HUES64 (cell line): ENCODE data around the gene PPP1R14C.

ENCODE experiments used
- H3K27ac ChIP-seq: 2 replicates; pipeline ENCODE4 v1.7.0; 2013; ENCODE audit warnings: low read depth, low read length, inconsistent platforms
- H3K27me3 ChIP-seq: 2 replicates; pipeline ENCODE4 v1.6.1; 2013; ENCODE audit warnings: mild to moderate bottlenecking, low read length; ENCODE audit not compliant: insufficient read depth
- H3K36me3 ChIP-seq: 2 replicates; pipeline ENCODE4 v1.6.1; 2013; ENCODE audit warnings: mild to moderate bottlenecking, low read length; ENCODE audit not compliant: insufficient read depth
- H3K4me1 ChIP-seq: 2 replicates; pipeline ENCODE4 v1.6.1; 2013; ENCODE audit warnings: mild to moderate bottlenecking, low read length, moderate library complexity; ENCODE audit not compliant: insufficient read depth
- H3K4me3 ChIP-seq: 2 replicates; pipeline ENCODE4 v1.5.1; 2013; ENCODE audit warnings: mild to moderate bottlenecking, low read length, moderate library complexity
- H3K9ac ChIP-seq: 2 replicates; pipeline ENCODE4 v1.6.1; 2013; ENCODE audit warnings: mild to moderate bottlenecking, low read depth, low read length
- H3K9me3 ChIP-seq: 2 replicates; pipeline ENCODE4 v1.6.1; 2013; ENCODE audit warnings: low read depth, low read length; ENCODE audit not compliant: insufficient read depth
- WGBS: fragments of 150-250, 120-280 bp; methylation state at CpG from one replicate; pipeline ENCODE4 v1.1.7; 2013; ENCODE audit warnings: missing lambda C conversion rate; 5-methylcytosine and 5-hydroxymethylcytosine counted together

Gene PPP1R14C

DNA sequence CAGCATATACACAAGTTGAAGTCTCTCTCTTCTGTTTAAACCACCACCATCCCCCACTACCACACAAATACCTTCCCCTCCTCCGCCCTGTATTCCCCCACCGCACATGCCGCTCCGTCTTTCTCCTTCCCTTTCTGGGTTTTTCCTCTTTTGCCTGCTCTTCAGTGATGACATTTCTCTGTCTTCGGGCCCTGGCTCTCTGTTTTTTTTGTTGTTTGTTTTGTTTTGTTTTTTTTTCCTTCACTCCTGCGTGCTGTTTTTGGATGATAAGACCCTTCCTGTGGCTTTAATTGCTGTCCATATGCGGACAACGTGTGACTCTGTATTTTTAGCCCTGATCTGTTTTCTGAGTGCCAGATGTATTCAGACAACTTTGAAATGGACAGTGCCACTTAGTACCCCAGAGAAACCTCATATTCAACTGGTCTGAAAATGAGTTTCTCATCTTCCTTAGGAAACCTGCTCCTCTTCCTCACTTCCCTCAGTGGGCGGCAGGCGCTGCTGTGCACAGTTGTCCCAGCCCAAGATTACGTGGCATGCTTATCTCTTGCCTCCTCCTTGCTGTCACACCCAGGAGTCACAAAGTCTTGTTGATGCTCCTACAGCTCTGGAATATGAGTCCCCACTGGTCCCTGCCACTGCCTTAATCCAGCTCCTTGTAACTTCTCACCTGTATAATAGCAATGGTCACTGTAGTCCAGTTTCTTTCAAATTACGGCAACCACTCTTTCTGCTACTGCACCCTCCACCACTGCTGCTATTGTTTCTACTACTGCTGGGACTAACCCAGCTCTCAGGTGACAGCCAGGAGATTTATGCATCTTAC lies 8.2 kb downstream of the PPP1R14C start:
- no peak overlapping the region for H3K4me3 ChIP-seq
- no peaks in the 10 kb centered on the region for H3K36me3 ChIP-seq
- H3K27ac ChIP-seq: no peak overlapping the region
- WGBS: 53% methylated on average over 12 of the region's 12 CpGs
- peaks cover 10% of the 10 kb centered on the region; the same call in 1 of the 2 replicates for H3K4me1 ChIP-seq
- no peaks in the 10 kb centered on the region for H3K9me3 ChIP-seq
- H3K9ac ChIP-seq: no peak overlapping the region
- peaks cover 49% of the 10 kb centered on the region for H3K27me3 ChIP-seq

DNA sequence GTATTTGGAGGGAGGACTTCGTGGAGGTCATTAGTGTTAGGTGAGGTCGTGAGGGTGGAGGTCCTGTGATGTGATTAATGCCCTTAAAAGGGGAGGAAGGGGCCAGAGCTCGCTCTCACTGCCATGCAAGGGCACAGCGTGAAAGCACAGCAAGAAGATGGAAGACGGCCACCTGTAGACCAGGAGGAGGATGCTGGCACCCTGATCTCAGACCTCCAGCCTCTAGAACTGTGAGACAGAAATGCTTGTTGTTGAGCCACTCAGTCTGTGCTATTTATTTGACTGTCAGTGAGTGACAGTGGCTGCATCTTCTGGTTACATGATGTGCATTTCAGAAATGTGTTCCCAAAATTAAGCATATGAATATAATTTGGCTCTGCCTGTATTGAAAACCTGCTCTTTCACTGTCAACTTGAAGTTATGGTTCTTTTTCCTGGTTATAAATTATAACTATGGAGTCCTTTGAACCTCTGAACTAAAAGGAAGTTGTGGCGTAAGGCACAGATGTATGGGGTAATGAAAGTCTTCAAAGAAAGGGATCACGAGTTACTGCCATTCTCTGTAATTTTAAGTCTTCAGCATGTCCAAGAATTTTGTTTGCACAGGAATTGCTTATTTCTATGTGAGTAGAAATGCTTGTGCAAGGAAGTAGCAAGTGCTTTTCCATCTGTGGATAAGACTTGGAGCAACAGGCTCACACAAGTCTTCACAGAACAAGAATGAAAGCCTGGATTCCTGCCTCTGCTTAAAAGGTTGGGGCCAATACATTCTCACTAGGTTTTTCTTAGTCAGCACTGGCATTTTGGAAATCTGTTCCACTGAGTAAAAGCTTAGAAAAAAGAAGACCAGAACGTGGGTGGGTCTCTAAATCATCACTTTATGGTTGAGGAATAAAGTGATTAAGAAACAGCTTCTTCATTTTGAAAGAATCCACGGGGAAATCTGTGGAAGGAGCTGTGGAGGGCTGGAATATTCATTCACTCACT lies 10.3 kb downstream of the PPP1R14C start:
- Histone ChIP-seq H3K9ac (no peak overlapping the region), H3K4me3 (no peak overlapping the region), H3K9me3 (no peaks in the 10 kb centered on the region), H3K4me1 (peaks cover 10% of the 10 kb centered on the region; the same call in 1 of the 2 replicates), H3K27me3 (peaks cover 31% of the 10 kb centered on the region), H3K27ac (no peak overlapping the region), H3K36me3 (no peaks in the 10 kb centered on the region)
- 82% methylated on average over 8 of the region's 9 CpGs for WGBS

DNA sequence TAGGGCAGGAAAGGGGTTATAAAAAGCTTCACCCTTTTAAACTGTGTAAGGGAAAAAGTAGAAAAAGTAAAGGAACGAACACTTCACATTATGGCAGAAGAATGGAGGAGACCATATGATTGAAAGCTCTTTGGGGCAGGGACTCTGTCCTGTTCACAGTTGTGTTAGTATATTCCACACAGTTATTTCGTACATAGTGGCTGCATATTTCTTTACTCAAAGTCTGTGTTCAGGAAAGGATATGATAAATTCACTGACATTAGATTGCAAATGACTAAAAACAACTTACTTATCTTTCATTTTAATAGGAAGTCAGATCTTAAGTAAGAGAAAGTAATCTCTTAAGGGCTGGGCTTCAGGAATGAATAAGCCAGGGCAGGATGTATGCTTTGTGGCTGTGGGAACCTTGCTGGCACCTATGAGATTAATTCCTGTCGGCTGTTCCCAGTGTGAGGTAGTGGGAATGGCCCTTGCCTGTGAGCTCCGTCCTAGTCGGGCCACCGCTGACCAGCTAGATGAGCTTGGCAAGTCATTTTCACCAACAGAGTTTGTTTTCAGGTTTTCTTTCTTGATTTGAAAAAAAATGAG lies 11.2 kb downstream of the PPP1R14C start:
- Histone ChIP-seq H3K4me1 (peaks cover 10% of the 10 kb centered on the region; the same call in 1 of the 2 replicates), H3K9me3 (no peaks in the 10 kb centered on the region), H3K27ac (no peak overlapping the region), H3K27me3 (peaks cover 28% of the 10 kb centered on the region), H3K4me3 (no peak overlapping the region), H3K9ac (no peak overlapping the region), H3K36me3 (no peaks in the 10 kb centered on the region)
- WGBS: 84% methylated on average over 5 of the region's 6 CpGs

DNA sequence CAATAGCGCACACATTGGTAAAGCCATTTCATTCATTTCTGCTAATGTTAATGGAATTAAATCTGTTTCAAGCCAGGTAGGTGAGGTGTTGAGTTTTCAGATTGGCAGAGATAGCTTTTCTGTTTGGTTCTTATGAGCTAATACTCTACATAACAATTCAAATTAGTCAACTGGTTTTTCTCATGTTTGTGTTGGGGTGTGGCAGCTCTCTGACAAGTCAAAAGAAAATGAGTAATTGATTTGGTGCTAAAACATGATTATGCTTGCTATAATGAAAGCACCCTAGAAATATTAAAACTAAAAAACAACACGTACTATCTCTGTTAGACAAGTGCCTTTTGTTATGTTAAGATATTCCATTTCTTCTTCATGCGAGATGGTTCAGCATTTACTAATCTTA lies 13.6 kb downstream of the PPP1R14C start:
- no peak overlapping the region for H3K9ac ChIP-seq
- no peaks in the 10 kb centered on the region for H3K36me3 ChIP-seq
- 100% methylated on average over 2 of the region's 3 CpGs for WGBS
- H3K4me1 ChIP-seq: no peaks in the 10 kb centered on the region
- no peaks in the 10 kb centered on the region for H3K9me3 ChIP-seq
- peaks cover 8% of the 10 kb centered on the region for H3K27me3 ChIP-seq
- no peak overlapping the region for H3K4me3 ChIP-seq
- H3K27ac ChIP-seq: no peak overlapping the region

DNA sequence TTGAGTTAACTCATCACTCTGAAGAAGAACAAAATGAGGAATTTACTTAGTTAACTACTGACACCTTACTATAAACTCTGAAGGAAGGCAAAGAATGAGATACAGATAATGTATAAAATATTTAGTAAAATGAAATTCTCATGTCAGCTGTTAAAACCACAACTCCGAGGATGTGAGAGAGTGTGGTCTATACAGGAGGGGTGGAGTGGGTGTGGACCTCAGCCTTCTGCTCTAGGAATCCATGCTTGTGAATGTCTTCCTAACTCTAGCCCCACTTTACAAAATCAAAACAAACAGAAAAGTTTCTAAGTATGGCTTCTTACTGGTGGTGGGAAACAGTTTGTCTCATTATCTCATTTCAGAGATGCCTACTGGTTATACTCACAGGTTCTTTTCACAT lies 14.2 kb downstream of the PPP1R14C start:
- WGBS: no CpG with 5 or more reads among the region's 1 CpG
- no peak overlapping the region for H3K9ac ChIP-seq
- H3K4me3 ChIP-seq: no peak overlapping the region
- H3K4me1 ChIP-seq: no peaks in the 10 kb centered on the region
- no peaks in the 10 kb centered on the region for H3K36me3 ChIP-seq
- H3K9me3 ChIP-seq: no peaks in the 10 kb centered on the region
- H3K27me3 ChIP-seq: peaks cover 6% of the 10 kb centered on the region; the same call in 1 of the 2 replicates
- no peak overlapping the region for H3K27ac ChIP-seq

DNA sequence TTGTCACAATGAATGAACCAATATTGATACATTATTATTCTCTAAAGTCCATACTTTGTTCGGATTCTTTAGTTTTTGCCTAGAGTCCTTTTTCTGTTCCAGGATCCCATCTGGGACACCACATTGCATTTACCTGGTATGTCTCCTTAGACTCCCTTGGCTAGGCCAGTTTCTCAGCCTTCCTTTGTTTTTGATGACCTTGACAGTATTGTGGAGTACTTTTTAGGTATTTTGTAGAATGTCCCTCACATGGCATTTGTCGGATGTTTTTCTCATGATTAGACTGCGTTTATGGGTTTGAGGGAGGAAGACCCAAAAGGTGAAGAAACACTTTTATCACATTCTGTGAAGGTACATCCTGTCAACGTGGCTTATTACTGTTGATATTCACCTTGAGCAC lies 16.9 kb downstream of the PPP1R14C start:
- Histone ChIP-seq H3K4me1 (no peaks in the 10 kb centered on the region), H3K4me3 (no peak overlapping the region), H3K36me3 (no peaks in the 10 kb centered on the region), H3K9me3 (no peaks in the 10 kb centered on the region), H3K27ac (no peak overlapping the region), H3K9ac (no peak overlapping the region), H3K27me3 (no peaks in the 10 kb centered on the region)
- WGBS: 92% methylated on average over 4 of the region's 4 CpGs

DNA sequence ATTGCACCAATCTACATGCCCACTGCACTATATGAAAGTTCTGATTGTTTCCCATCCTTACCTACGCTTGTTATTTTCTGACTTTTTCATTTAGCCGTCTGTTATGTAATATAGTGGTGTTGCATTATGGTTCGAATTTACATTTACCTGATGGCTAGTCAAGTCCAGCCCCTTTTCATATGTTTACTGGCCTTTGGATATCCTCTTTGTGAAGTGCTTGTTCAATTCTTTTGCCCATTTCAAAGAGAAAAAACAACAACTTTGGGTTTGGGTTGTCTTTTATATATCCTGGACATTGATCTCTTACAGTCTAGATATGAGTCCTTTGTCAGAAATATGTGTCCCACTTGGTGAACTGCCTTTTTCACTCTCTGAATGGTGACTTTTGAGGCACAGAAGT lies 21.1 kb downstream of the PPP1R14C start:
- H3K4me1 ChIP-seq: no peaks in the 10 kb centered on the region
- H3K27ac ChIP-seq: no peak overlapping the region
- 92% methylated on average over 2 of the region's 3 CpGs for WGBS
- no peaks in the 10 kb centered on the region for H3K27me3 ChIP-seq
- H3K4me3 ChIP-seq: no peak overlapping the region
- no peak overlapping the region for H3K9ac ChIP-seq
- H3K36me3 ChIP-seq: no peaks in the 10 kb centered on the region
- H3K9me3 ChIP-seq: no peaks in the 10 kb centered on the region

DNA sequence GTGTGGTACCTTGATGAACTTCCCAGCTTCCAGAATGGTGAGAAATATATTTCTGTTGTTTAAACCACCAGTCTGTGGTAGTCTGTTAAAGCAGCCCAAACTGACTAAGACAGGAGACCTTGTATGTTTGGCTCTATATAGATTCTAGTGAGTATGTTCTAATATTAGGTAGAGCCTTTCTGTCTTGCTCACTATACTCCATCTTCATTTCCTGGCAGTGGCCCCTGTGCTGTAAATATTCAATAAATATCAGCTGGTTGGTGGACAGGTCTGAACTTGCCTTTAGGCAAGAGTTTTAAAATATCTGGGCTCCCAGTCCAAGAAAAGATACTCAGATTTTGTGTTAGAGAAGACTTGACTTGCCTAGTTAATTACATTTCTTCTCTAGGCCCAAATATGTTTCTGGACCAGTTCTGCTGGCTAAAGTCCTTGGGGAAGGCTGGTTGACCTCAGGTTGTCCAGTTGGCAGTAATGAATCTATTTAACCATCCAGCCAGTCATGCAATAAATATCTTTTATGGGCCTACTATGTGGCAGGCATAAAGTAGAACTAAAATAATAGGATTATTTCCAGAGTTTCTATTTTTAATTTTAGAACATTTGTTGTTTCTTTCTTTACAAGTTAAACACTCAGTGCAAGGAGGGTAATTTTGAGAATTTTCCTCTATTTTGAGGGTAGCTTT lies 22.3 kb downstream of the PPP1R14C start:
- Histone ChIP-seq H3K9ac (no peak overlapping the region), H3K9me3 (no peaks in the 10 kb centered on the region), H3K4me1 (no peaks in the 10 kb centered on the region), H3K36me3 (no peaks in the 10 kb centered on the region), H3K27ac (no peak overlapping the region), H3K27me3 (no peaks in the 10 kb centered on the region), H3K4me3 (no peak overlapping the region)

DNA sequence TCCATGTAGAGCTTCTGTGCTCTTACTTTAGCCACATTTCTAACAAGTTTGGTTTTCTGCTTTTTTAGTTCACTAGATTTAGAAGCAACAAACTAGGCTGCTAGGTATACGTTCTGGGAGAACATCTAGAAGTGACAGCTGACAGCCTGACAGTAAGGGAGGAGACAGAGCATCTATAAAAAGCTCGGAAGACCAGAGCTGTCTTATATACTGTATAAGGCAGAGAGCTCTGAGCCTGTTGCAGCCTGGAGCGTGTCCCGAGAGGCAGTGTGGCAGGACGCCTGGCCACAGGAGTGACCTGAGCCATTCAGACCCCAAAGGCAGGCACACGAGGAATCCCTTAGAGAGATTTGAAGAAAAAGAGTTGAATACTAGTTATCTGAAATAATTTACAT lies 24.6 kb downstream of the PPP1R14C start:
- no peaks in the 10 kb centered on the region for H3K27me3 ChIP-seq
- H3K27ac ChIP-seq: no peak overlapping the region
- H3K4me1 ChIP-seq: no peaks in the 10 kb centered on the region
- 92% methylated on average over 5 of the region's 6 CpGs for WGBS
- no peaks in the 10 kb centered on the region for H3K36me3 ChIP-seq
- H3K9me3 ChIP-seq: no peaks in the 10 kb centered on the region
- no peak overlapping the region for H3K9ac ChIP-seq
- H3K4me3 ChIP-seq: no peak overlapping the region

DNA sequence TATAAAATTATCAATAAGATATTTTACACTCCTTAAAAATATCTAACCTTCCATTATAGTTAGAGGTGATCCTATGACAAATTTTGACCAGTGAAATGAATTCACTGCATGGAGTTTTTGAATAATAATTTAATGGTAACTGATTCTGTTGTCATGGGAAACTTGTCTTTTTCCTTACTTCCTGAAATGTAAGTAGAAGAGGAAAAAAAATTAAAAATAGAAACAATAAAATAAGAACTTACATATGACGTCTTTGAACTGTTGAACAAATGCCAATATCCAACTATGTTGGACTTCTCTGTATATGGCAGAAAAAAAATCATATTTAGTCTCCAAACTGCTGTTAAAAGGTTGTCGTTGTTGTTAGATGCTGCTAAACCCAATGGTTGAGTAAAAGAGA lies 26.3 kb downstream of the PPP1R14C start:
- no peak overlapping the region for H3K4me3 ChIP-seq

More for the DNA sequence above, 26.3 kb downstream of the PPP1R14C start:
- 100% methylated on average over 1 of the region's 2 CpGs for WGBS
- H3K9ac ChIP-seq: no peak overlapping the region
- no peaks in the 10 kb centered on the region for H3K4me1 ChIP-seq
- H3K9me3 ChIP-seq: no peaks in the 10 kb centered on the region
- no peaks in the 10 kb centered on the region for H3K27me3 ChIP-seq
- no peak overlapping the region for H3K27ac ChIP-seq
- H3K36me3 ChIP-seq: no peaks in the 10 kb centered on the region
